ENCODE results near the gene LIPK.

LIPK gene

GRCh38 chr10:88670497-88670896 is 35.6 kb upstream of the LIPK start:
- H3K9ac ChIP-seq (ENCODE audit: low read length): no peak overlapping the region
- no peaks in the 10 kb centered on the region for H3K36me3 ChIP-seq (replicated peaks; ENCODE audit: low read depth, low read length)
- no peaks in the 10 kb centered on the region for H4K20me1 ChIP-seq (ENCODE audit: insufficient read depth, low read length)
- peaks cover 20% of the 10 kb centered on the region for H3K4me1 ChIP-seq (ENCODE audit: low read length)
- peak overlapping the region; percentile 51 for H3K4me2 ChIP-seq (ENCODE audit: low read length)
- H3K27ac ChIP-seq (ENCODE audit: low read length): peak overlapping the region; percentile 23
- H3K79me2 ChIP-seq (ENCODE audit: low read length): no peaks in the 10 kb centered on the region
- H3K4me3 ChIP-seq (ENCODE audit: low read length): peak overlapping the region; percentile 15; the same call in 1 of the 2 replicates
- H3K9me3 ChIP-seq (ENCODE audit: insufficient read depth, low read length): no peaks in the 10 kb centered on the region
- H2AFZ ChIP-seq (ENCODE audit: low read depth, low read length): no peak overlapping the region
- no peaks in the 10 kb centered on the region for H3K27me3 ChIP-seq (ENCODE audit: low read depth, low read length)
- TF ChIP-seq EZH2phosphoT487 (IDR thresholded peaks at IDR 0.05; ENCODE audit: low read depth): no peak
- no peak for TF ChIP-seq CTCF (IDR thresholded peaks at IDR 0.05; ENCODE audit: low read depth, low read length)

GRCh38 chr10:88672041-88672440 is 34.0 kb upstream of the LIPK start:
- Histone ChIP-seq H4K20me1 (ENCODE audit: insufficient read depth, low read length) (no peaks in the 10 kb centered on the region), H3K4me2 (ENCODE audit: low read length) (no peak overlapping the region), H3K79me2 (ENCODE audit: low read length) (no peaks in the 10 kb centered on the region), H3K36me3 (replicated peaks; ENCODE audit: low read depth, low read length) (no peaks in the 10 kb centered on the region), H3K4me3 (ENCODE audit: low read length) (no peak overlapping the region), H3K27ac (ENCODE audit: low read length) (no peak overlapping the region), H3K9me3 (ENCODE audit: insufficient read depth, low read length) (no peaks in the 10 kb centered on the region), H3K27me3 (ENCODE audit: low read depth, low read length) (no peaks in the 10 kb centered on the region), H3K4me1 (ENCODE audit: low read length) (peaks cover 20% of the 10 kb centered on the region), H3K9ac (ENCODE audit: low read length) (no peak overlapping the region), H2AFZ (ENCODE audit: low read depth, low read length) (no peak overlapping the region)
- TF ChIP-seq EZH2phosphoT487 (IDR thresholded peaks at IDR 0.05; ENCODE audit: low read depth): no peak
- no peak for TF ChIP-seq CTCF (IDR thresholded peaks at IDR 0.05; ENCODE audit: low read depth, low read length)

- no peaks in the 10 kb centered on the region for H3K79me2 ChIP-seq (ENCODE audit: low read length)
- no peak overlapping the region for H3K9ac ChIP-seq (ENCODE audit: low read length)
- H3K9me3 ChIP-seq (ENCODE audit: insufficient read depth, low read length): no peaks in the 10 kb centered on the region
- no peak overlapping the region for H3K4me2 ChIP-seq (ENCODE audit: low read length)
- no peak overlapping the region for H2AFZ ChIP-seq (ENCODE audit: low read depth, low read length)
- no peaks in the 10 kb centered on the region for H3K36me3 ChIP-seq (replicated peaks; ENCODE audit: low read depth, low read length)
- H4K20me1 ChIP-seq (ENCODE audit: insufficient read depth, low read length): no peaks in the 10 kb centered on the region
- H3K27me3 ChIP-seq (ENCODE audit: low read depth, low read length): no peaks in the 10 kb centered on the region
- TF ChIP-seq EZH2phosphoT487 (IDR thresholded peaks at IDR 0.05; ENCODE audit: low read depth) (no peak), CTCF (IDR thresholded peaks at IDR 0.05; ENCODE audit: low read depth, low read length) (no peak)
- H3K27ac ChIP-seq (ENCODE audit: low read length): no peak overlapping the region
- H3K4me3 ChIP-seq (ENCODE audit: low read length): no peak overlapping the region
- H3K4me1 ChIP-seq (ENCODE audit: low read length): peaks cover 9% of the 10 kb centered on the region
Measured at GRCh38 chr10:88676283-88677060, 29.6 kb upstream of the LIPK start.

GRCh38 chr10:88680958-88681357 is 25.1 kb upstream of the LIPK start:
- H4K20me1 ChIP-seq (ENCODE audit: insufficient read depth, low read length): no peaks in the 10 kb centered on the region
- no peaks in the 10 kb centered on the region for H3K27me3 ChIP-seq (ENCODE audit: low read depth, low read length)
- TF ChIP-seq EZH2phosphoT487 (IDR thresholded peaks at IDR 0.05; ENCODE audit: low read depth) (no peak), CTCF (IDR thresholded peaks at IDR 0.05; ENCODE audit: low read depth, low read length) (no peak)
- no peak overlapping the region for H3K9ac ChIP-seq (ENCODE audit: low read length)
- H3K79me2 ChIP-seq (ENCODE audit: low read length): no peaks in the 10 kb centered on the region
- H3K4me3 ChIP-seq (ENCODE audit: low read length): no peak overlapping the region
- H3K27ac ChIP-seq (ENCODE audit: low read length): no peak overlapping the region
- H3K4me1 ChIP-seq (ENCODE audit: low read length): no peaks in the 10 kb centered on the region
- H2AFZ ChIP-seq (ENCODE audit: low read depth, low read length): no peak overlapping the region
- no peak overlapping the region for H3K4me2 ChIP-seq (ENCODE audit: low read length)
- H3K36me3 ChIP-seq (replicated peaks; ENCODE audit: low read depth, low read length): no peaks in the 10 kb centered on the region
- H3K9me3 ChIP-seq (ENCODE audit: insufficient read depth, low read length): no peaks in the 10 kb centered on the region

All from OCI-LY3 (cell line).